ENCODE data around the gene ITPR3.

Gene ITPR3

GRCh38 chr6:33713786-33714185 lies 92.7 kb downstream of the ITPR3 start:
- TF ChIP-seq, protein P1, sequence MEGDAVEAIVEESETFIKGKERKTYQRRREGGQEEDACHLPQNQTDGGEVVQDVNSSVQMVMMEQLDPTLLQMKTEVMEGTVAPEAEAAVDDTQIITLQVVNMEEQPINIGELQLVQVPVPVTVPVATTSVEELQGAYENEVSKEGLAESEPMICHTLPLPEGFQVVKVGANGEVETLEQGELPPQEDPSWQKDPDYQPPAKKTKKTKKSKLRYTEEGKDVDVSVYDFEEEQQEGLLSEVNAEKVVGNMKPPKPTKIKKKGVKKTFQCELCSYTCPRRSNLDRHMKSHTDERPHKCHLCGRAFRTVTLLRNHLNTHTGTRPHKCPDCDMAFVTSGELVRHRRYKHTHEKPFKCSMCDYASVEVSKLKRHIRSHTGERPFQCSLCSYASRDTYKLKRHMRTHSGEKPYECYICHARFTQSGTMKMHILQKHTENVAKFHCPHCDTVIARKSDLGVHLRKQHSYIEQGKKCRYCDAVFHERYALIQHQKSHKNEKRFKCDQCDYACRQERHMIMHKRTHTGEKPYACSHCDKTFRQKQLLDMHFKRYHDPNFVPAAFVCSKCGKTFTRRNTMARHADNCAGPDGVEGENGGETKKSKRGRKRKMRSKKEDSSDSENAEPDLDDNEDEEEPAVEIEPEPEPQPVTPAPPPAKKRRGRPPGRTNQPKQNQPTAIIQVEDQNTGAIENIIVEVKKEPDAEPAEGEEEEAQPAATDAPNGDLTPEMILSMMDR (IDR thresholded peaks at IDR 0.05; ENCODE audit: control insufficient read depth, extremely low read depth, insufficient read depth) = no peak
- peak; percentile 66 for DNase-seq (ENCODE audit: low read depth)
- no peak overlapping the region for H3K4me3 ChIP-seq (ENCODE audit: low read depth, low read length)

DNA sequence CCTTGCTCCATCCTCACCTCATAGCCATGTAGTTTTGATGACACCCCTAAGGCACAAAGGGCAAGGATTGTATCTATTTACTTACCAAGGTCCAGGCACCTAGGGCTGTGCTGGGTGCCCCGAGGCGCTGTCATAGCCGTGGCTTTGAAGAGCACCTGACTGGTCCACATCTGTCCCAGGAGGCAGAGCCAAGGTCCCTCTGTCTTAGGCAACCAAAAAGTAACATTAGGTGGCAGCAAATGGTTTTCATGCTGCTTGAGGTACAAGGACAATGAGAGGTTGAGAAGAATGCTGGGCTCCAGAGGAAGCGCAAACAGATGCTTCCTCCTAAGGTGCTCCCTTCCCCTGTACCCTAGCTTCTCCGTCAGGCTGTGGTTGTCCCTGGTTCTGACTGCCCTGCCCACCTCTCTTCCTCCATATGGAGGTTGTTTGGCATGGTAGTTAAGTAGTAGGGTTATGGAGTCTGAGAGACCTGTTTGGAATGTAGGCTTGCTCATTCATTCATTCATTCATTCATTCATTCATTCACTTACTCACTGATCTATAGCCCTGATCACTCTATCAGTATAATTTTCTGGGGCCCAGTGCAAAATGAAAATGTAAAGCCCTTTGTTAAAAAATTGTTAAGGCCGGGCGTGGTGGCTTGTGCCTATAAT lies 93.4 kb downstream of the ITPR3 start:
- H3K4me3 ChIP-seq (ENCODE audit: low read depth, low read length) = no peak overlapping the region
- TF ChIP-seq, protein P1 (IDR thresholded peaks at IDR 0.05; ENCODE audit: control insufficient read depth, extremely low read depth, insufficient read depth) = no peak
- no peak for DNase-seq (ENCODE audit: low read depth)

DNA sequence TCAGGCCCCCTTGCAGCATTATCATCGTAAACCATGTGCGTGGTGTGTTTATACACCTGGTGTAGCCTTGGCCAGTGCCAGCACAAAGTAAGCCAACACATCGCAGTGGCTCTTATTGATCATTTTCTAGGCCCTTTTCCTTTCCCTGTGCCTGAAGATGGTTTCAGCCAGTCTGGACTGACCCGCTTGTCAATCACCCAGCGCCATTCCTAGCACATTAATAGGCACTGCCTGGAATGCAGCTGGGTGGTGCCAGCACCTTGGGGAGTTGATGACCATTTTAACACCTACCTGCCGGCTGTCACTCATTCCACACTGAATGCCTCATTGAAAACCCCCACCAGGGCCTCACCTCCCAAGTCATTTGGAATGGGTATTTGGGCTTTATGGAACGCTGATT lies 95.3 kb downstream of the ITPR3 start:
- peak; percentile 94 for DNase-seq (ENCODE audit: low read depth)
- TF ChIP-seq, protein P1 (IDR thresholded peaks at IDR 0.05; ENCODE audit: control insufficient read depth, extremely low read depth, insufficient read depth) = no peak

DNA sequence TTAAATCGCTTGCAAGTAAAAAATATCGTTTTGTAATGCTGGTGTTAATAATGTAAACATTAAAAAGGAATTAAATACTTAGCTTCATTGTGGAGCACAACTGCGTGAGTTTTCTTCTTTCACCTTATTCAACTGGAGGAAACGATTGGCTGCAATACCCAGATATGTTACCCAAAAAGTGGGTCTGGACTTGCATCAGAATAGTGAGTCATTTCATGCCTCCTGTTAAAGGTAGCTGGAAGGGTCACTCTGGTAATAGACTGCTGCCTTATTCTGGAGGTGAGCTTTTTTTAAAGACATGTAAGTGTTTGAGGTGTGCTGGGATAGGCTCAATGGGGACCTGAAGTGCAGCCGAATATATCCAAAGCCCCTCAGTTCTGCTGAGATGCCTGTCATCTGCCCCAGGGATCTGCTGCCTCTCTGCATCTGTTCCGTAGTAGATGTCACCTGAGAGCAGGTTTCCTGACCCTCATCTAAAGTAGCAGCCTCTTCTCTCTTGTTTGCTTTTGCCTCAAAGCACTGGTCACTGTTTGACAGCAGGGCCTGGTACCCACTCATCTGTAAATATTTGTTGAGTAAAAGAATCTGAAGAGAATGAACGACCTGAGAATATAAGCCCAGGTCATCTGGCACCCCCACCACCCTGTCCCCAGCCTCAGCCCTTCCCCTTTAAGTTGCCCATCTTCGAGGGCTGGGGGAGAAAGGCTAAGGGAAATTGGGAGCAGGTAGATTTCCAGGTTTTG lies 95.9 kb downstream of the ITPR3 start:
- no peak overlapping the region for H3K4me3 ChIP-seq (ENCODE audit: low read depth, low read length)
- TF ChIP-seq, protein P1 (IDR thresholded peaks at IDR 0.05; ENCODE audit: control insufficient read depth, extremely low read depth, insufficient read depth) = no peak
- peak; percentile 87 for DNase-seq (ENCODE audit: low read depth)

More for the DNA sequence above, 95.3 kb downstream of the ITPR3 start:
- H3K4me3 ChIP-seq (ENCODE audit: low read depth, low read length) = no peak overlapping the region

DNA sequence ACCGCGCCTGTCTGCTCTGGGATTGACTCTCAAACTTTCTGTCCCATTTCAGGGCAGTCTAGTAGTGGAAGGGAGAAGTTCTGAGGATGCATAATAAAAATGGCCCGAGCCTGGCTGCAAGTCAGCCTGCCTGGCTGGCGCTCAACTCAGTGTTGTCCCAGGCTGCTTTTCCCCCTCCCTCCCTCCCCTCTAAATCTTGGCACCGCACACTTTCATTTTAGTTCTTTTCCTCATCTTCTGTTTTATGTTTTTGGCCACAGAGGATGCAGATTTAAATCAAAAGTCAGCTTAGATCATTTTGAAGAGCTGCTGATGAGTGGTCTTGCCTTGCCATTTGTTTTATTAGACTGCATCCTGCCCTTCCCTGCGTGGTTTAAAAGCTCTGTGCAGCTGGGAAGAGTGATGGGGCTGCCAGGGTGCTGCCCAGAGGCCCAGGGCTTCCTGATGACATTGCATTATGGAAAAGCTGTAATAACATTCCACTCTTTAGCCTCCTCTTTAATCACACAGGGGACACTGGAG lies 96.9 kb downstream of the ITPR3 start:
- no peak for DNase-seq (ENCODE audit: low read depth)
- TF ChIP-seq, protein P1 (IDR thresholded peaks at IDR 0.05; ENCODE audit: control insufficient read depth, extremely low read depth, insufficient read depth) = no peak
- no peak overlapping the region for H3K4me3 ChIP-seq (ENCODE audit: low read depth, low read length)

GRCh38 chr6:33718713-33719112 lies 97.6 kb downstream of the ITPR3 start:
- no peak for DNase-seq (ENCODE audit: low read depth)
- no peak overlapping the region for H3K4me3 ChIP-seq (ENCODE audit: low read depth, low read length)
- TF ChIP-seq, protein P1 (IDR thresholded peaks at IDR 0.05; ENCODE audit: control insufficient read depth, extremely low read depth, insufficient read depth) = no peak
